NT2/D1 (cell line): ENCODE measurements around the gene PTK6.

Experiments
- SUZ12 ChIP-seq: IDR thresholded peaks from 2 replicates; pipeline ENCODE4 v1.6.1; 2011; ENCODE audit not compliant: insufficient read length, insufficient read depth; ENCODE audit errors: extremely low read depth
- YY1 ChIP-seq: IDR thresholded peaks from 2 replicates; pipeline ENCODE4 v1.6.1; 2011; ENCODE audit not compliant: insufficient read length, insufficient read depth
- ZNF274 ChIP-seq: IDR thresholded peaks from 2 replicates; pipeline ENCODE4 v1.6.1; 2011; ENCODE audit warnings: mild to moderate bottlenecking, low read depth, low read length

GRCh38 chr20:63529180-63529860 lies 7.9 kb downstream of the PTK6 start:
- no peak for TF ChIP-seq SUZ12
- no peak for TF ChIP-seq ZNF274
- TF ChIP-seq YY1, result no peak
